H9 (cell line): ENCODE measurements around the gene GLIPR2. TPM values are rescaled to one million over a fixed set of nuclear protein-coding genes. Genes with fewer than 3 reads are reported as not detected.

Source experiments
- DNase-seq: peaks from one replicate; pipeline ENCODE4 v3.0.0-alpha.2; 2017
- H2AFZ ChIP-seq: one replicate; pipeline ENCODE4 v1.6.1; 2013; ENCODE audit warnings: mild to moderate bottlenecking, low read length, control low read depth, moderate library complexity
- H2AK5ac ChIP-seq: 2 replicates; pipeline ENCODE4 v1.6.1; 2013; ENCODE audit warnings: low read length, control low read depth, mixed read lengths; ENCODE audit not compliant: insufficient read length
- H2BK120ac ChIP-seq: one replicate; pipeline ENCODE4 v1.6.1; 2013; ENCODE audit warnings: low read depth, mild to moderate bottlenecking, low read length, control low read depth, inconsistent platforms; ENCODE audit not compliant: poor library complexity, severe bottlenecking
- H2BK12ac ChIP-seq: 2 replicates; pipeline ENCODE4 v1.6.1; 2013; ENCODE audit warnings: low read length, control low read depth, mixed read lengths, low read depth; ENCODE audit not compliant: insufficient read length
- H2BK15ac ChIP-seq: 2 replicates; pipeline ENCODE4 v1.6.1; 2013; ENCODE audit warnings: low read depth, low read length, control low read depth
- H2BK20ac ChIP-seq: one replicate; pipeline ENCODE4 v1.6.1; 2013; ENCODE audit warnings: low read depth, mild to moderate bottlenecking, low read length, control low read depth, inconsistent platforms; ENCODE audit not compliant: poor library complexity, severe bottlenecking
- H2BK5ac ChIP-seq: 2 replicates; pipeline ENCODE4 v1.6.1; 2013; ENCODE audit warnings: low read length, control low read depth, mixed read lengths; ENCODE audit not compliant: insufficient read length
- H3K14ac ChIP-seq: 2 replicates; pipeline ENCODE4 v1.6.1; 2013; ENCODE audit warnings: low read length, control low read depth; ENCODE audit not compliant: insufficient read depth
- H3K18ac ChIP-seq: 2 replicates; pipeline ENCODE4 v1.6.1; 2013; ENCODE audit warnings: low read depth, mild to moderate bottlenecking, mixed read lengths, low read length, control low read depth; ENCODE audit not compliant: insufficient read length
- H3K23ac ChIP-seq: 2 replicates; pipeline ENCODE4 v1.6.1; 2013; ENCODE audit warnings: low read length, control low read depth, mixed read lengths, low read depth; ENCODE audit not compliant: insufficient read length
- H3K23me2 ChIP-seq: 2 replicates; pipeline ENCODE4 v1.6.1; 2013; ENCODE audit warnings: low read depth, mild to moderate bottlenecking, mixed read lengths, low read length, control low read depth; ENCODE audit not compliant: insufficient read length, poor library complexity, severe bottlenecking
- H3K27ac ChIP-seq: 2 replicates; pipeline ENCODE4 v1.5.1; 2013; ENCODE audit warnings: low read length, control low read depth, mixed read lengths, low read depth; ENCODE audit not compliant: insufficient read length
- H3K27me3 ChIP-seq: 2 replicates; pipeline ENCODE4 v1.6.1; 2013; ENCODE audit warnings: low read length, control low read depth, inconsistent platforms; ENCODE audit not compliant: insufficient read depth
- H3K4ac ChIP-seq: 2 replicates; pipeline ENCODE4 v1.6.1; 2013; ENCODE audit warnings: low read depth, mild to moderate bottlenecking, control low read depth, inconsistent platforms, low read length, moderate library complexity
- H3K4me1 ChIP-seq: 2 replicates; pipeline ENCODE4 v1.6.1; 2013; ENCODE audit warnings: low read length, control low read depth, inconsistent platforms; ENCODE audit not compliant: insufficient read depth
- H3K4me2 ChIP-seq: 2 replicates; pipeline ENCODE4 v1.6.1; 2013; ENCODE audit warnings: low read length, control low read depth, mixed read lengths; ENCODE audit not compliant: insufficient read length, insufficient read depth
- H3K56ac ChIP-seq: 2 replicates; pipeline ENCODE4 v1.6.1; 2013; ENCODE audit warnings: low read depth, mild to moderate bottlenecking, mixed read lengths, low read length, control low read depth; ENCODE audit not compliant: insufficient read length
- H3K79me1 ChIP-seq: 2 replicates; pipeline ENCODE4 v1.6.1; 2013; ENCODE audit warnings: low read depth, mild to moderate bottlenecking, moderate library complexity, low read length, control low read depth, inconsistent platforms; ENCODE audit not compliant: insufficient read depth, poor library complexity, severe bottlenecking
- H3K79me2 ChIP-seq: 2 replicates; pipeline ENCODE4 v1.6.1; 2013; ENCODE audit warnings: low read length, control low read depth, inconsistent platforms; ENCODE audit not compliant: insufficient read depth
- H3K9ac ChIP-seq: 2 replicates; pipeline ENCODE4 v1.6.1; 2013; ENCODE audit warnings: low read length, control low read depth, mixed read lengths; ENCODE audit not compliant: insufficient read length; ENCODE audit errors: extremely low read depth
- H3K9me3 ChIP-seq: one replicate; pipeline ENCODE4 v1.6.1; 2013; ENCODE audit warnings: low read depth, low read length, inconsistent platforms; ENCODE audit not compliant: control insufficient read depth
- H3T11ph ChIP-seq: one replicate; pipeline ENCODE4 v1.6.1; 2013; ENCODE audit warnings: mild to moderate bottlenecking, low read length, control low read depth, inconsistent platforms
- H4K20me1 ChIP-seq: one replicate; pipeline ENCODE4 v1.6.1; 2013; ENCODE audit not compliant: control insufficient read depth, insufficient read length, insufficient read depth
- H4K5ac ChIP-seq: 2 replicates; pipeline ENCODE4 v1.6.1; 2013; ENCODE audit warnings: low read depth, mild to moderate bottlenecking, mixed read lengths, low read length, control low read depth; ENCODE audit not compliant: insufficient read length
- H4K8ac ChIP-seq: replicated peaks from 2 replicates; pipeline ENCODE4 v1.6.1; 2013; ENCODE audit warnings: low read length, control low read depth, mixed read lengths, low read depth; ENCODE audit not compliant: insufficient read length
- H4K91ac ChIP-seq: 2 replicates; pipeline ENCODE4 v1.6.1; 2013; ENCODE audit warnings: low read depth, mild to moderate bottlenecking, moderate library complexity, mixed read lengths, low read length, control low read depth; ENCODE audit not compliant: insufficient read length
- H3K27ac Mint-ChIP-seq, 3 experiments: 2 replicates in 2 of 3; 3 replicates in 1 of 3; pipeline ENCODE4 v1.8.0; 2020 to 2021; ENCODE audit warnings: mixed read lengths in 3 of 3, mild to moderate bottlenecking in 1 of 3, moderate library complexity in 1 of 3
- H3K27me3 Mint-ChIP-seq: 2 replicates; pipeline ENCODE4 v1.8.0; 2021; ENCODE audit warnings: low read depth, mild to moderate bottlenecking, moderate library complexity, mixed read lengths
- H3K36me3 Mint-ChIP-seq, 3 experiments: 2 replicates in 2 of 3; 3 replicates in 1 of 3; pipeline ENCODE4 v1.8.0; 2020 to 2021; ENCODE audit warnings: low read depth in 3 of 3, mixed read lengths in 3 of 3; ENCODE audit not compliant: insufficient read depth in 1 of 3
- H3K4me1 Mint-ChIP-seq, 2 experiments: 2 replicates each; pipeline ENCODE4 v1.8.0; 2020; ENCODE audit warnings: mixed read lengths in 2 of 2
- H3K4me3 Mint-ChIP-seq, 2 experiments: 2 replicates in 1 of 2; 3 replicates in 1 of 2; pipeline ENCODE4 v1.8.0; 2020 to 2021; ENCODE audit warnings: mild to moderate bottlenecking in 2 of 2, mixed read lengths in 2 of 2, moderate library complexity in 1 of 2
- H3K9me3 Mint-ChIP-seq, 2 experiments: 2 replicates in 1 of 2; 3 replicates in 1 of 2; pipeline ENCODE4 v1.8.0; 2020; ENCODE audit warnings: mild to moderate bottlenecking in 2 of 2, mixed read lengths in 2 of 2, moderate library complexity in 1 of 2
- WGBS: extraction: QIAGEN DNeasy Blood & Tissue Kit; methylation state at CpG from one replicate; pipeline ENCODE4 v1.1.7; 2013; ENCODE audit warnings: missing lambda C conversion rate, low lambda C conversion rate, mixed read lengths; ENCODE audit not compliant: insufficient read length; ENCODE audit errors: extremely low coverage; 5-methylcytosine and 5-hydroxymethylcytosine counted together
- total RNA-seq: library from RNA; stranded (reverse); gene quantifications from 2 replicates; pipeline ENCODE4 v1.2.1, GENCODE V29; 2021
- TF ChIP-seq, protein P1 (sequence below): fragments of 200-600 bp; sonication (generic); conservative IDR thresholded peaks from 3 replicates; pipeline ENCODE4 v1.8.0; 2021; ENCODE audit warnings: antibody characterized with exemption, mild to moderate bottlenecking

GLIPR2 gene
- total RNA-seq, 1 experiment from 2014 or later = 10.0 TPM

DNA sequence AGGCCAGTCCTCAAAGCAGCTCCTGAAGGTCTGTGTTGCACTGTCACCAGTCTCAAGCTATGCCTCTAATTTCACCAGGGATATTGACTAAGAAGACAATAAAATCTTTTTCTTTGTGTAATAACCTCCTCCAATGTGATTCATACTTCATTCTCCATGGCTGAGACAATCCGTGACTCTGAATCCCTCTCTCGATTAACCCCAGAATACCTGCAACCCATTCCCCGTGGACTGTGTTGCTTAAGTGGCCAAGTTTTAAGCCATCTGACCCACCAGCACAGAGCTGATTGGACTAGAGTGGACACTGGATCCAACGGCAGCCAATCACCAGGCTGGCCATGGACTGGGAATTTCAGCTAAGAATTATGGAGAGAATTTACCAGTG lies 27.2 kb downstream of the GLIPR2 start:
- H3K9me3 Mint-ChIP-seq = no peaks in the 10 kb centered on the region; a peak in 1 of 5 replicates
- peak overlapping the region in 2 of 3 experiments; percentile 83; a peak in 5 of 7 replicates for H3K27ac Mint-ChIP-seq
- no peak overlapping the region for H2BK12ac ChIP-seq
- H3K4me1 Mint-ChIP-seq = peaks cover 36 to 47% of the 10 kb centered on the region in 2 experiments
- no peak overlapping the region for H4K91ac ChIP-seq
- H3K9me3 ChIP-seq = no peaks in the 10 kb centered on the region
- H3K36me3 Mint-ChIP-seq = peaks cover 0 to 10% (median 0%) of the 10 kb centered on the region in 3 experiments; a peak in 1 of 7 replicates
- H3K4me2 ChIP-seq = peak overlapping the region; percentile 0
- peaks cover 10% of the 10 kb centered on the region for H3K4me1 ChIP-seq
- H3K79me2 ChIP-seq = no peaks in the 10 kb centered on the region
- H3K14ac ChIP-seq = no peak overlapping the region
- WGBS = no CpG with 5 or more reads among the region's 4 CpGs
- H3K79me1 ChIP-seq = no peaks in the 10 kb centered on the region
- H3K27me3 ChIP-seq = no peaks in the 10 kb centered on the region
- H3T11ph ChIP-seq = no peak overlapping the region
- no peak overlapping the region for H2BK15ac ChIP-seq
- TF ChIP-seq, protein P1, sequence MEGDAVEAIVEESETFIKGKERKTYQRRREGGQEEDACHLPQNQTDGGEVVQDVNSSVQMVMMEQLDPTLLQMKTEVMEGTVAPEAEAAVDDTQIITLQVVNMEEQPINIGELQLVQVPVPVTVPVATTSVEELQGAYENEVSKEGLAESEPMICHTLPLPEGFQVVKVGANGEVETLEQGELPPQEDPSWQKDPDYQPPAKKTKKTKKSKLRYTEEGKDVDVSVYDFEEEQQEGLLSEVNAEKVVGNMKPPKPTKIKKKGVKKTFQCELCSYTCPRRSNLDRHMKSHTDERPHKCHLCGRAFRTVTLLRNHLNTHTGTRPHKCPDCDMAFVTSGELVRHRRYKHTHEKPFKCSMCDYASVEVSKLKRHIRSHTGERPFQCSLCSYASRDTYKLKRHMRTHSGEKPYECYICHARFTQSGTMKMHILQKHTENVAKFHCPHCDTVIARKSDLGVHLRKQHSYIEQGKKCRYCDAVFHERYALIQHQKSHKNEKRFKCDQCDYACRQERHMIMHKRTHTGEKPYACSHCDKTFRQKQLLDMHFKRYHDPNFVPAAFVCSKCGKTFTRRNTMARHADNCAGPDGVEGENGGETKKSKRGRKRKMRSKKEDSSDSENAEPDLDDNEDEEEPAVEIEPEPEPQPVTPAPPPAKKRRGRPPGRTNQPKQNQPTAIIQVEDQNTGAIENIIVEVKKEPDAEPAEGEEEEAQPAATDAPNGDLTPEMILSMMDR = no peak
- H2BK20ac ChIP-seq = no peak overlapping the region
- no peak overlapping the region for H3K56ac ChIP-seq
- H3K4me3 Mint-ChIP-seq = no peak overlapping the region; a peak in 1 of 5 replicates
- H2BK120ac ChIP-seq = no peak overlapping the region
- H3K4ac ChIP-seq = no peak overlapping the region
- H3K27ac ChIP-seq = peak overlapping the region; percentile 10
- H2AFZ ChIP-seq = no peak overlapping the region
- no peak overlapping the region for H4K5ac ChIP-seq
- H3K18ac ChIP-seq = peak overlapping the region; percentile 22
- no peaks in the 10 kb centered on the region for H4K20me1 ChIP-seq
- H3K9ac ChIP-seq = no peak overlapping the region
- no peak overlapping the region for H4K8ac ChIP-seq
- peaks cover 9% of the 10 kb centered on the region for H3K27me3 Mint-ChIP-seq
- no peak overlapping the region for H2BK5ac ChIP-seq
- no peak overlapping the region for H3K23ac ChIP-seq
- no peaks in the 10 kb centered on the region for H3K23me2 ChIP-seq
- DNase-seq = no peak
- H2AK5ac ChIP-seq = no peak overlapping the region
